Endothelial cell of umbilical vein (primary cell): ENCODE data around the gene PNCK.

Experiments
- CTCF ChIP-seq, 2 donors: IDR thresholded peaks; 1 replicate in 1 of 2; 2 replicates in 1 of 2; pipeline ENCODE4 v1.5.1; 2011; ENCODE audit warnings: low read length in 2 of 2, mild to moderate bottlenecking in 2 of 2, moderate library complexity in 2 of 2, control low read depth in 1 of 2, inconsistent platforms in 1 of 2, low read depth in 1 of 2; ENCODE audit not compliant: insufficient read depth in 1 of 2; ENCODE audit errors: extremely low read depth in 1 of 2
- POLR2A ChIP-seq: IDR thresholded peaks from 2 replicates; pipeline ENCODE4 v1.6.1; 2012; ENCODE audit warnings: low read depth, mild to moderate bottlenecking, control low read depth, low read length

DNA sequence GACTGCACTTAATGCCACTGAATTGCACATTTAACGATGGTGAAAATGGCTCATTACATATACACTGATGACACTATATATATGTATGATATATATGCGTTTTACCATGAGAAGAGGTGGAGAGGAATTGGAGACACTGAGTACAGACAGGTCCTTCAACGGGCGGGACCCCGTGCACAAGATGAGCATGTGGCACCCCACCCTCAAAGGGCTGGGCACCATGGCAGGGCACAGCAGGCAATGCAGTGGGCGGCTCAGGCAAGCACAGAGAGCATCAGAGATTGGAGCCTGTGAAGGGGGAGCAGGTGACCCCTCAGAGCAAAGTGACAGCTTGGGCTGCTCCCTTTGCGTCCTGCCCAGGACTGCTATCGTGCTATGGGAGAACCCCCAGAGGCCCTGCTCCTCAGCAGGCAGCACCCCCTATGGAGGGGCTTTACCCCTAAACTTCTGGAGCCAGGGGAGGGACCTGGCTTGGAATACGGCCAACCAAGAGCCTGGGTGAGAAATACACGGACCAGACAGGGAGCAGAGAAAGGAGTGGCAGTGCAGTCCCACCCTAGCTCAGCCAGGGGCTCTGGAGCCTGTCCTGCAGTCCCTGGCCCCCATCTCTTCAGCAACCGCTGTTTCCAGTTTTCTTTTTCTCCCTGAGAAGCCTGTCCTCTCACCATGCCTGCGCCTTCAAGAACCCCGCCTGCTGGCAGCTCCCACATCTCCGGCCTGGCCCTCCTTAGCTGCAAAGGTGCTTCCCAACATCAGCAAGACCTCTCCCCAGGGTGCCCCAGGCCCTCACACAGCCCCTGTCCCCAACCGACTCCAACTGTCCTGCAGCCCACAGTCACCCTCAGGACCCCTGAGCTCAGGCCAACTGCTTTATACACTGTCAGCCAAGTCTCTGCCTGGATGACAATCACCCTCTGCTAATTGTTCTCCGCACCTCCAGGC, 24.6 kb upstream of the PNCK start:
- TF ChIP-seq CTCF (IDR thresholded peaks at IDR 0.05; ENCODE audit: extremely low read depth in 1 of 2, insufficient read depth in 1 of 2, low read depth in 1 of 2, low read length in 2 of 2), result no peak
- TF ChIP-seq POLR2A, result no peak
